HepG2 (cell line): ENCODE measurements around the gene ADAMTSL3. TPM values are rescaled to one million over a fixed set of nuclear protein-coding genes. Genes with fewer than 3 reads are reported as not detected.
"Not testable (repeated sequence)": the region's sequence is repeated elsewhere in the genome, so short reads cannot be mapped to it uniquely, and the experiment has no call there.

Source experiments
- ATAC-seq: fragments of 200-7000 bp; cut with Tn5 transposase; 3 replicates; pipeline ENCODE4 v1.9.1; 2020; ENCODE audit warnings: mild to moderate bottlenecking, moderate library complexity
- BruUV-seq: library from RNA; stranded (reverse); fragments of 400-500 nt; replicated peaks from 2 replicates; lab custom pipeline; 2021; lab: Mats Ljungman, UMichigan
- CTCF ChIA-PET: fragments of 300-600 bp; formaldehyde crosslinking; extraction: SDS; loops from one replicate; lab custom pipeline; 2021; ENCODE audit warnings: low total read pairs, inconsistent platforms, low intra/inter-chr PET ratio; lab: Yijun Ruan, JAX
- POLR2A ChIA-PET: fragments of 350-600 bp; sonication (Branson Sonifier 250); formaldehyde crosslinking; loops from one replicate; lab custom pipeline; 2020; ENCODE audit warnings: antibody characterized with exemption, inconsistent platforms; lab: Yijun Ruan, JAX
- DNase-seq: peaks from one replicate; pipeline ENCODE4 v3.0.0-alpha.2; 2015; ENCODE audit warnings: low spot score
- FAIRE-seq: peaks from 3 replicates; lab custom pipeline; 2011; peaks lifted over from hg19 to GRCh38; lab: Jason Lieb, UNC
- H2AFZ ChIP-seq: one replicate; pipeline ENCODE4 v1.6.1; 2011; ENCODE audit warnings: low read length, inconsistent platforms
- H3K27ac ChIP-seq: fragments of 300-600 bp; 3 replicates; pipeline ENCODE4 v1.8.0; 2011; ENCODE audit warnings: mixed run types, mild to moderate bottlenecking, mixed read lengths, low read length, inconsistent platforms; ENCODE audit not compliant: insufficient read depth; ENCODE audit errors: extremely low read length
- H3K27me3 ChIP-seq, 2 experiments: fragments of 200-600 bp in 1 of 2; 2 replicates in 1 of 2; 3 replicates in 1 of 2; pipeline versions ENCODE4 v1.6.0 to v1.8.0; 2011; ENCODE audit warnings: low read length in 2 of 2, mild to moderate bottlenecking in 2 of 2, moderate library complexity in 2 of 2, inconsistent platforms in 1 of 2; ENCODE audit not compliant: insufficient read depth in 2 of 2, control insufficient read depth in 1 of 2
- H3K36me3 ChIP-seq, 2 experiments: fragments of 200-600 bp in 1 of 2; replicated peaks in 1 of 2; 2 replicates in 1 of 2; 3 replicates in 1 of 2; pipeline versions ENCODE4 v1.5.1 to v1.8.0; 2011; ENCODE audit warnings: low read length in 2 of 2, inconsistent platforms in 1 of 2; ENCODE audit not compliant: insufficient read depth in 2 of 2, control insufficient read depth in 1 of 2
- H3K4me1 ChIP-seq: 2 replicates; pipeline ENCODE4 v1.5.1; 2012; ENCODE audit warnings: low read length, inconsistent platforms; ENCODE audit not compliant: insufficient read depth
- H3K4me2 ChIP-seq: 2 replicates; pipeline ENCODE4 v1.6.0; 2011; ENCODE audit warnings: low read depth, low read length, inconsistent platforms
- H3K4me3 ChIP-seq, 3 experiments: fragments of 200-600 bp in 1 of 3; sonication (generic), shearing (Covaris generic) in 1 of 3; replicated peaks in 1 of 3; 2 replicates each; pipeline ENCODE4 v1.5.1; 2011 to 2016; ENCODE audit warnings: low read length in 3 of 3, inconsistent platforms in 2 of 3, low read depth in 2 of 3, mild to moderate bottlenecking in 2 of 3, control low read depth in 1 of 3, mixed read lengths in 1 of 3; ENCODE audit not compliant: insufficient read depth in 1 of 3
- H3K79me2 ChIP-seq: one replicate; pipeline ENCODE4 v1.6.1; 2011; ENCODE audit warnings: low read length, inconsistent platforms; ENCODE audit not compliant: insufficient read depth
- H3K9ac ChIP-seq: 2 replicates; pipeline ENCODE4 v1.6.0; 2011; ENCODE audit warnings: mild to moderate bottlenecking, low read depth, low read length, inconsistent platforms; ENCODE audit not compliant: insufficient read depth
- H3K9me3 ChIP-seq: 2 replicates; pipeline ENCODE4 v1.5.1; 2012; ENCODE audit warnings: mild to moderate bottlenecking, low read length
- H4K20me1 ChIP-seq: 2 replicates; pipeline ENCODE4 v1.6.0; 2011; ENCODE audit warnings: inconsistent platforms, mild to moderate bottlenecking, low read length, moderate library complexity; ENCODE audit not compliant: insufficient read depth
- FOXK2 ChIP-seq: fragments of 450-650 bp; IDR thresholded peaks from 2 replicates; pipeline ENCODE4 v1.6.1; 2016
- GTF2F1 ChIP-seq: fragments of 150-350 bp; IDR thresholded peaks from 2 replicates; pipeline ENCODE4 v1.6.1; 2014; ENCODE audit warnings: low read length
- JUND ChIP-seq: sonication (generic); formaldehyde crosslinking; IDR thresholded peaks from 2 replicates; pipeline ENCODE4 v1.8.0; 2022; ENCODE audit warnings: mild to moderate bottlenecking, missing genetic modification reagents
- KLF12 ChIP-seq: sonication (generic); formaldehyde crosslinking; IDR thresholded peaks from 2 replicates; pipeline ENCODE4 v1.4.0; 2020; ENCODE audit warnings: missing genetic modification reagents, borderline replicate concordance
- MEF2D ChIP-seq: sonication (generic); formaldehyde crosslinking; IDR thresholded peaks from 2 replicates; pipeline ENCODE4 v1.5.1; 2020; ENCODE audit warnings: mild to moderate bottlenecking, missing genetic modification reagents
- MTA3 ChIP-seq: sonication (generic); formaldehyde crosslinking; IDR thresholded peaks from 2 replicates; pipeline ENCODE4 v1.4.0; 2020; ENCODE audit warnings: missing genetic modification reagents
- PRDM15 ChIP-seq: sonication (generic); formaldehyde crosslinking; IDR thresholded peaks from 2 replicates; pipeline ENCODE4 v1.4.0; 2020; ENCODE audit warnings: missing genetic modification reagents
- ZFY ChIP-seq: sonication (generic); formaldehyde crosslinking; IDR thresholded peaks from 2 replicates; pipeline ENCODE4 v1.4.0; 2020; ENCODE audit warnings: missing genetic modification reagents
- ZNF260 ChIP-seq: sonication (generic); formaldehyde crosslinking; IDR thresholded peaks from 2 replicates; pipeline ENCODE4 v1.4.0; 2020; ENCODE audit warnings: missing genetic modification reagents, low read depth, mild to moderate bottlenecking, borderline replicate concordance
- ZNF326 ChIP-seq: sonication (generic); formaldehyde crosslinking; IDR thresholded peaks from 2 replicates; pipeline ENCODE4 v1.4.0; 2020; ENCODE audit warnings: missing genetic modification reagents, borderline replicate concordance
- ZNF770 ChIP-seq: sonication (generic); formaldehyde crosslinking; IDR thresholded peaks from 2 replicates; pipeline ENCODE4 v1.5.0; 2020; ENCODE audit warnings: mild to moderate bottlenecking, missing genetic modification reagents
- WGBS: methylation state at CpG from one replicate; pipeline ENCODE4 v1.1.6; 2017; ENCODE audit warnings: low lambda C conversion rate; 5-methylcytosine and 5-hydroxymethylcytosine counted together
- in situ Hi-C: cut with HindIII; loops from 2 replicates; pipeline ENCODE4 v1.10.0; 2017; ENCODE audit warnings: low pct_unique_long_range_greater_than_20kb; ENCODE audit not compliant: extremely low pct_ligation_motif_present
- intact Hi-C: fragments of 100-400 bp; cut with micrococcal nuclease; formaldehyde crosslinking; loops from one replicate; pipeline ENCODE4 v1.10.0; 2022; ENCODE audit not compliant: unreplicated experiment
- polyA plus RNA-seq, 8 experiments: library from polyadenylated mRNA; depleted of rRNA in 3 of 8; stranded (reverse) in 7 of 8; unstranded in 1 of 8; fragments of >200 nt; fragmentation: Illumina TruSeq in 4 of 8; extraction: Trizol in 4 of 8; gene quantifications; 2 replicates each; pipeline versions ENCODE4 v1.2.1 to v1.2.3, GENCODE V29; 2011 to 2016; ENCODE audit warnings: low read depth in 4 of 8, missing spikeins in 1 of 8, mixed read lengths in 1 of 8; ENCODE audit not compliant: insufficient read depth in 1 of 8
- total RNA-seq, 5 experiments: library from RNA; depleted of rRNA; stranded (reverse); fragments of >200 nt; fragmentation: Illumina TruSeq; extraction: Trizol; gene quantifications; 2 replicates each; pipeline ENCODE4 v1.2.3, GENCODE V29; 2016; ENCODE audit warnings: low read depth in 1 of 5
- TF ChIP-seq, protein P1 (sequence below): IDR thresholded peaks from 2 replicates; pipeline ENCODE4 v1.6.1; 2012; ENCODE audit warnings: inconsistent platforms

Gene ADAMTSL3
- total and polyA plus RNA-seq, 2 of the 13 experiments (the other 11 are each of a cell fraction or from before 2014, with no cell fraction given), result 0.04 to 0.09 TPM

DNA sequence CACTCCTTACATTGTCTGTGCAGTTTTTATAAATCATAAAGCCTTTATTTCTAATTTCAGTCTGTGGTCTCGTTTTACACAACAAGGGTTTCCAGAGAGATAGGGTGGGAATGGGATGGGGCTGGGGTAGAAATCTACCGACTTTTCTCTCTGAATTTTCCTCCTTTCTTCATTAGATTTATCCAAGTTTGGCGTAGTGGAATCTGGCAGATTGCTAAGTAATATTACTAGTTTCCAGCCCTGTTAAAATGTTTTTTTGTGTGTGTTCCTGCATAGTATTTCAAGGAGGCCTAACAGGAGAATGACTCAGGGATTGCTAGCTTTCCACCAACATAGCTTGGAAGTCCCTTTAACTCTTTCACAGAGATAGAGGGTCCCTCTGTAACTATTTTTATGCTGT is 396.2 kb downstream of the ADAMTSL3 start:
- CTCF ChIA-PET, result no interaction called here

GRCh38 chr15:84051146-84051545 is 397.2 kb downstream of the ADAMTSL3 start:
- H2AFZ ChIP-seq, H3K4me1 ChIP-seq, DNase-seq, H3K79me2 ChIP-seq, BruUV-seq, H3K36me3 ChIP-seq, H3K9me3 ChIP-seq, intact Hi-C loops, H3K4me3 ChIP-seq, H3K27ac ChIP-seq, in situ Hi-C loops, ATAC-seq, CTCF ChIA-PET, POLR2A ChIA-PET, H3K9ac ChIP-seq, H3K27me3 ChIP-seq, H4K20me1 ChIP-seq, H3K4me2 ChIP-seq: not testable (repeated sequence)
- peak; percentile 47 for FAIRE-seq
- WGBS, result no CpG with 5 or more reads among the region's 1 CpG

More for the DNA sequence above, 396.2 kb downstream of the ADAMTSL3 start:
- H3K27me3 ChIP-seq, result no peaks in the 10 kb centered on the region
- H3K36me3 ChIP-seq, result no peaks in the 10 kb centered on the region
- WGBS, result 0% methylated on average over 3 of the region's 3 CpGs
- no peak overlapping the region for H3K4me3 ChIP-seq
- H3K9me3 ChIP-seq, result no peaks in the 10 kb centered on the region
- no peak overlapping the region for H3K9ac ChIP-seq
- no peak for TF ChIP-seq JUND
- TF ChIP-seq, protein P1, sequence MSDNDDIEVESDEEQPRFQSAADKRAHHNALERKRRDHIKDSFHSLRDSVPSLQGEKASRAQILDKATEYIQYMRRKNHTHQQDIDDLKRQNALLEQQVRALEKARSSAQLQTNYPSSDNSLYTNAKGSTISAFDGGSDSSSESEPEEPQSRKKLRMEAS, result no peak
- TF ChIP-seq MEF2D (CRISPR knock-in tag), result no peak
- no peak for TF ChIP-seq KLF12
- TF ChIP-seq ZFY (CRISPR knock-in tag), result no peak
- TF ChIP-seq GTF2F1, result no peak
- no peak for TF ChIP-seq ZNF770
- TF ChIP-seq PRDM15 (CRISPR knock-in tag), result no peak
- TF ChIP-seq ZNF326, result no peak
- TF ChIP-seq FOXK2, result no peak
- no peak for TF ChIP-seq ZNF260 (CRISPR knock-in tag)
- no peak for TF ChIP-seq MTA3 (CRISPR knock-in tag)
- TF ChIP-seq, all 625 proteins: peak for 0
- POLR2A ChIA-PET, result no interaction called here
- intact Hi-C loops, result no loop called here
- Histone ChIP-seq H3K79me2 (no peaks in the 10 kb centered on the region), H4K20me1 (no peaks in the 10 kb centered on the region), H2AFZ (no peak overlapping the region), H3K4me2 (no peak overlapping the region), H3K4me1 (no peaks in the 10 kb centered on the region), H3K27ac (no peak overlapping the region)
- FAIRE-seq (no peak), ATAC-seq (no peak), DNase-seq (no peak)
- in situ Hi-C loops, result no loop called here
- no TSS peak for BruUV-seq
